K562 (cell line): ENCODE data around the gene GPD2. TPM values are rescaled to one million over a fixed set of nuclear protein-coding genes. Genes with fewer than 3 reads are reported as not detected.

Experiments used
- DIDO1 ChIP-seq: fragments of 450-650 bp; IDR thresholded peaks from 2 replicates; pipeline ENCODE4 v1.6.1; 2016; ENCODE audit warnings: low read depth, missing biosample characterization, missing genetic modification characterization
- E2F4 ChIP-seq: sonication (generic); formaldehyde crosslinking; IDR thresholded peaks from 2 replicates; pipeline ENCODE4 v1.8.0; 2022; ENCODE audit warnings: mild to moderate bottlenecking, low read depth, missing genetic modification reagents
- GATA2 ChIP-seq: sonication (generic); formaldehyde crosslinking; IDR thresholded peaks from 2 replicates; pipeline ENCODE4 v1.4.0; 2020; ENCODE audit warnings: mild to moderate bottlenecking, missing genetic modification reagents
- HBP1 ChIP-seq: fragments of 450-650 bp; formaldehyde crosslinking; IDR thresholded peaks from 2 replicates; pipeline ENCODE4 v1.4.0; 2022; ENCODE audit warnings: missing genetic modification characterization
- JUNB ChIP-seq: fragments of 450-650 bp; formaldehyde crosslinking; conservative IDR thresholded peaks from 2 replicates; pipeline ENCODE4 v1.4.0; 2020; ENCODE audit warnings: mild to moderate bottlenecking
- MCM5 ChIP-seq: fragments of 450-650 bp; IDR thresholded peaks from 2 replicates; pipeline ENCODE4 v1.6.1; 2016; ENCODE audit warnings: low read depth
- NBN ChIP-seq: fragments of 450-650 bp; IDR thresholded peaks from 2 replicates; pipeline ENCODE4 v1.6.1; 2016; ENCODE audit warnings: low read depth, mild to moderate bottlenecking
- NR1H2 ChIP-seq: sonication (generic); formaldehyde crosslinking; IDR thresholded peaks from 2 replicates; pipeline ENCODE4 v1.4.0; 2020; ENCODE audit warnings: mild to moderate bottlenecking, missing genetic modification reagents
- PPARD ChIP-seq: fragments of 250-450 bp; sonication (Bioruptor Pico); IDR thresholded peaks from 2 replicates; pipeline ENCODE4 v1.8.0; 2022; ENCODE audit warnings: inconsistent platforms, mild to moderate bottlenecking, moderate library complexity
- PURB ChIP-seq: sonication (generic); formaldehyde crosslinking; IDR thresholded peaks from 2 replicates; pipeline ENCODE4 v1.9.0; 2021; ENCODE audit warnings: low read depth, mild to moderate bottlenecking, missing genetic modification reagents
- SIRT6 ChIP-seq: IDR thresholded peaks from one replicate; pipeline ENCODE4 v1.6.1; 2012; ENCODE audit warnings: low read depth, mild to moderate bottlenecking, control low read depth, inconsistent platforms, low read length, moderate library complexity
- SMARCC2 ChIP-seq: fragments of 450-650 bp; IDR thresholded peaks from 2 replicates; pipeline ENCODE4 v1.6.1; 2017; ENCODE audit warnings: antibody characterized with exemption, moderate library complexity, mild to moderate bottlenecking, low read depth
- SNAPC5 ChIP-seq: fragments of 250-450 bp; sonication (Bioruptor Pico); IDR thresholded peaks from 2 replicates; pipeline ENCODE4 v1.8.0; 2021; ENCODE audit warnings: moderate library complexity, mild to moderate bottlenecking, inconsistent platforms
- SNIP1 ChIP-seq: fragments of 450-650 bp; IDR thresholded peaks from 2 replicates; pipeline ENCODE4 v1.7.1; 2017; ENCODE audit warnings: low read depth, mild to moderate bottlenecking
- SRSF1 ChIP-seq: fragments of 200-400 bp; formaldehyde crosslinking; IDR thresholded peaks from 2 replicates; pipeline ENCODE4 v1.6.1; 2017; ENCODE audit warnings: mild to moderate bottlenecking, low read depth, low read length, moderate library complexity
- TOE1 ChIP-seq, 2 experiments: fragments of 450-650 bp in 1 of 2; sonication (generic) in 1 of 2; formaldehyde crosslinking in 1 of 2; IDR thresholded peaks; 2 replicates each; pipeline versions ENCODE4 v1.7.1 to v1.8.0; 2016 to 2022; ENCODE audit warnings: borderline replicate concordance in 2 of 2, mild to moderate bottlenecking in 2 of 2, antibody characterized with exemption in 1 of 2, inconsistent platforms in 1 of 2, low read depth in 1 of 2, missing genetic modification reagents in 1 of 2, moderate library complexity in 1 of 2
- ZC3H8 ChIP-seq: fragments of 450-650 bp; IDR thresholded peaks from 2 replicates; pipeline ENCODE4 v1.6.1; 2017
- ZNF212 ChIP-seq: fragments of 450-650 bp; formaldehyde crosslinking; IDR thresholded peaks from 2 replicates; pipeline ENCODE4 v1.4.0; 2020; ENCODE audit warnings: mild to moderate bottlenecking
- ZNF639 ChIP-seq, 2 experiments: fragments of 200-800 bp in 1 of 2; sonication (Bioruptor generic) in 1 of 2; sonication (generic) in 1 of 2; formaldehyde crosslinking in 1 of 2; IDR thresholded peaks in 1 of 2; conservative IDR thresholded peaks in 1 of 2; 2 replicates each; pipeline versions ENCODE4 v1.5.0 to v1.6.1; 2016 to 2020; ENCODE audit warnings: missing compliant biosample characterization in 1 of 2, missing genetic modification characterization in 1 of 2, missing genetic modification reagents in 1 of 2
- polyA plus RNA-seq, 8 experiments: library from polyadenylated mRNA; depleted of rRNA in 4 of 8; stranded (reverse) in 5 of 8; unstranded in 3 of 8; fragments of >200 nt; fragmentation: Nextera tagmentation in 2 of 8; fragmentation: Illumina TruSeq in 1 of 8; extraction: Ambion mirVana in 2 of 8; extraction: Trizol in 1 of 8; gene quantifications; 2 replicates each; pipeline versions ENCODE4 v1.2.1 to v1.2.3, GENCODE V29; 2011 to 2014; ENCODE audit warnings: inconsistent platforms in 1 of 8, missing spikeins in 1 of 8
- total RNA-seq, 7 experiments: library from RNA; depleted of rRNA in 6 of 7; stranded (reverse); fragments of >200 nt in 6 of 7; fragmentation: Illumina TruSeq in 2 of 7; extraction: Trizol in 2 of 7; gene quantifications; 2 replicates each; pipeline versions ENCODE4 v1.2.1 to v1.2.3, GENCODE V29; 2011 to 2021; ENCODE audit warnings: low replicate concordance in 1 of 7
- TF ChIP-seq, protein P1 (sequence below): sonication (generic); formaldehyde crosslinking; IDR thresholded peaks from 2 replicates; pipeline ENCODE4 v1.5.0; 2020; ENCODE audit warnings: missing genetic modification reagents
- TF ChIP-seq, protein P2 (sequence below): fragments of 250-450 bp; sonication (Bioruptor Pico); IDR thresholded peaks from 2 replicates; pipeline ENCODE4 v1.8.0; 2021; ENCODE audit warnings: borderline replicate concordance, mild to moderate bottlenecking, moderate library complexity; ENCODE audit not compliant: poor library complexity, severe bottlenecking

The GPD2 gene
- total and polyA plus RNA-seq, 9 of the 15 experiments (the other 6 are each of a cell fraction or from before 2014, with no cell fraction given): 5.2 to 39.2 (median 19.0) TPM

DNA sequence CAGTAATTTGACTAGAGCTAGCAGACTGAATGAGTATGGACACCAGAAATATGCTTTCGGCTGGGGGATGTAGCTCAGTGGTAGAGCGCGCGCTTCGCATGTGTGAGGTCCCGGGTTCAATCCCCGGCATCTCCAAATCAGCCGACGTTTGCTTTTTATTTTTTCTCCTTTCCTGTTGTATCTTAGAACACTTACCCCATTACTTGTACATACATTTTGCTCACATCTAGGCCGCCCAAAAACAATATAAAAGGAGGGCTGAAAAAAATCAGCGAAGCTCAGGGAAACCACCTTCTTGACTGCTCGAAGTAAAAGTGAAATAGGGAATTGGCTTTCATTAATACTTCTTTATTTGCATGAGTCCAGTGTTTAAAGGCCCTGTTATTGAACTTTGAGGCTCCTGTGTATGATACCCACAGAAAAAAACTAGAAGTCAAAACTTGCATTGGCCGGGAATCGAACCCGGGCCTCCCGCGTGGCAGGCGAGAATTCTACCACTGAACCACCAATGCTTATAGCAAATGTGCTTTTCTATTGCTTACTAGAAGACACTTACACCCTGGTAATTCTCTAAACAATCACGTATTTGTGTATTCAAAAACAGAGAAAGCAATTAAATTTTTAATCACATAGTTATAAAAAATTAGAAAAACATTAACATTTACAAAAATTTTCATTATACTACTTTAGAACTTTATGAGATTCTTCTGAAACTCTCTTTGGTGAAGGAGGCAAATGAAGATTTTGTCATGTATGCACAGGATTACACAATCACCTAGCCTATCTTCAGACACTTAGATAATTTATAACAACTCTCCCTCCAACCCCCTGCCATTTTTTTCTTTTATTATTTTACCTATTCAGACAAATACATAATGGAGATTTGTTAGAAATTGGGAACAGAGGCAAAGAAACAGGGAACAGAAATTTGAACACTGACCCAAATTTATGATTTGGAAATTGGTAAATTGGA, 35.2 kb upstream of the GPD2 start (continued):
- TF ChIP-seq HBP1 (0 out of 2 replicates have a peak, but pooled peaks have one; percentile 48), PPARD (CRISPR knock-in tag) (no peak), ZC3H8 (no peak), SIRT6 (no peak), GATA2 (no peak), PURB (CRISPR knock-in tag) (no peak), JUNB (CRISPR knock-in tag) (no peak), NR1H2 (CRISPR knock-in tag) (0 out of 2 replicates have a peak, but pooled peaks have one; percentile 74), SMARCC2 (no peak), SNIP1 (no peak), SNAPC5 (CRISPR knock-in tag) (no peak), TOE1 (IDR thresholded peaks at IDR 0.05; ENCODE audit: borderline replicate concordance) (no peak), TOE1 (CRISPR knock-in tag; IDR thresholded peaks at IDR 0.05; ENCODE audit: borderline replicate concordance, low read depth) (no peak), SRSF1 (no peak), E2F4 (CRISPR knock-in tag) (no peak), ZNF212 (CRISPR knock-in tag) (peak; percentile 57; the same call in 1 of the 2 replicates), DIDO1 (tag) (peak; percentile 34; the same call in 1 of the 2 replicates), MCM5 (no peak), ZNF639 (CRISPR knock-in tag; conservative IDR thresholded peaks at IDR 0.05 in 1 of 2, IDR thresholded peaks at IDR 0.05 in 1 of 2) (no peak), NBN (no peak)
- TF ChIP-seq, protein P1, sequence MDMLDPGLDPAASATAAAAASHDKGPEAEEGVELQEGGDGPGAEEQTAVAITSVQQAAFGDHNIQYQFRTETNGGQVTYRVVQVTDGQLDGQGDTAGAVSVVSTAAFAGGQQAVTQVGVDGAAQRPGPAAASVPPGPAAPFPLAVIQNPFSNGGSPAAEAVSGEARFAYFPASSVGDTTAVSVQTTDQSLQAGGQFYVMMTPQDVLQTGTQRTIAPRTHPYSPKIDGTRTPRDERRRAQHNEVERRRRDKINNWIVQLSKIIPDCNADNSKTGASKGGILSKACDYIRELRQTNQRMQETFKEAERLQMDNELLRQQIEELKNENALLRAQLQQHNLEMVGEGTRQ (CRISPR knock-in tag): no peak
- TF ChIP-seq, protein P2, sequence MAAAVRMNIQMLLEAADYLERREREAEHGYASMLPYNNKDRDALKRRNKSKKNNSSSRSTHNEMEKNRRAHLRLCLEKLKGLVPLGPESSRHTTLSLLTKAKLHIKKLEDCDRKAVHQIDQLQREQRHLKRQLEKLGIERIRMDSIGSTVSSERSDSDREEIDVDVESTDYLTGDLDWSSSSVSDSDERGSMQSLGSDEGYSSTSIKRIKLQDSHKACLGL: no peak
